ENCODE data around the gene NR3C1. TPM values are rescaled to one million over a fixed set of nuclear protein-coding genes. Genes with fewer than 3 reads are reported as not detected.

Gene NR3C1
- total RNA-seq, 2 donors from 2014 or later = 9.5 to 20.5 TPM

- Mint-ChIP-seq H3K4me3 (no peak overlapping the region), H3K9me3 (peaks cover 13% of the 10 kb centered on the region), H3K4me1 (peaks cover 12% of the 10 kb centered on the region), H3K36me3 (ENCODE audit: low read depth) (no peaks in the 10 kb centered on the region), H3K27ac (no peak overlapping the region), H3K27me3 (ENCODE audit: insufficient read depth) (peaks cover 5% of the 10 kb centered on the region)
- no peak overlapping the region for H3K4me3 ChIP-seq (ENCODE audit: low read length)
- no peaks in the 10 kb centered on the region for H3K9me3 ChIP-seq (ENCODE audit: control insufficient read depth, low read length)
- no peak for TF ChIP-seq CTCF (conservative IDR thresholded peaks at IDR 0.05)
- DNase-seq = no peak
- H3K4me1 ChIP-seq (ENCODE audit: control insufficient read depth, insufficient read depth, low read length) = no peaks in the 10 kb centered on the region
- no peaks in the 10 kb centered on the region for H3K27me3 ChIP-seq (ENCODE audit: control insufficient read depth, insufficient read depth, low read length, poor library complexity, severe bottlenecking)
- no peak overlapping the region for H3K27ac ChIP-seq (ENCODE audit: low read depth, low read length)
- H3K9ac ChIP-seq (ENCODE audit: extremely low read depth, low read length, poor library complexity, severe bottlenecking) = no peak overlapping the region
- H3K36me3 ChIP-seq (ENCODE audit: control insufficient read depth, insufficient read depth, low read length) = no peaks in the 10 kb centered on the region
Measured at GRCh38 chr5:143416411-143416810, 12.9 kb upstream of the NR3C1 start.

- Histone ChIP-seq H3K9ac (ENCODE audit: extremely low read depth, low read length, poor library complexity, severe bottlenecking) (no peak overlapping the region), H3K27ac (ENCODE audit: low read depth, low read length) (no peak overlapping the region), H3K27me3 (ENCODE audit: control insufficient read depth, insufficient read depth, low read length, poor library complexity, severe bottlenecking) (no peaks in the 10 kb centered on the region), H3K4me3 (ENCODE audit: low read length) (no peak overlapping the region), H3K4me1 (ENCODE audit: control insufficient read depth, insufficient read depth, low read length) (no peaks in the 10 kb centered on the region), H3K9me3 (ENCODE audit: control insufficient read depth, low read length) (no peaks in the 10 kb centered on the region), H3K36me3 (ENCODE audit: control insufficient read depth, insufficient read depth, low read length) (no peaks in the 10 kb centered on the region)
- WGBS, 2 experiments (ENCODE audit: insufficient coverage in 1 of 2, insufficient read length in 1 of 2) = 94 to 100% methylated on average over 2 to 4 of the region's 4 CpGs
- peaks cover 12% of the 10 kb centered on the region for H3K4me1 Mint-ChIP-seq
- peaks cover 5% of the 10 kb centered on the region for H3K27me3 Mint-ChIP-seq (ENCODE audit: insufficient read depth)
- no peaks in the 10 kb centered on the region for H3K9me3 Mint-ChIP-seq
- no peak overlapping the region for H3K27ac Mint-ChIP-seq
- TF ChIP-seq CTCF (conservative IDR thresholded peaks at IDR 0.05) = no peak
- H3K36me3 Mint-ChIP-seq (ENCODE audit: low read depth) = no peaks in the 10 kb centered on the region
- no peak overlapping the region for H3K4me3 Mint-ChIP-seq
- no peak for DNase-seq
Measured at GRCh38 chr5:143413958-143414669, 10.6 kb upstream of the NR3C1 start.

GRCh38 chr5:143412661-143413342 lies 9.3 kb upstream of the NR3C1 start:
- Mint-ChIP-seq H3K9me3 (no peaks in the 10 kb centered on the region), H3K36me3 (ENCODE audit: low read depth) (no peaks in the 10 kb centered on the region), H3K27ac (no peak overlapping the region), H3K4me1 (peaks cover 12% of the 10 kb centered on the region), H3K27me3 (ENCODE audit: insufficient read depth) (no peaks in the 10 kb centered on the region), H3K4me3 (no peak overlapping the region)
- no peaks in the 10 kb centered on the region for H3K27me3 ChIP-seq (ENCODE audit: control insufficient read depth, insufficient read depth, low read length, poor library complexity, severe bottlenecking)
- H3K9ac ChIP-seq (ENCODE audit: extremely low read depth, low read length, poor library complexity, severe bottlenecking) = no peak overlapping the region
- no peak overlapping the region for H3K27ac ChIP-seq (ENCODE audit: low read depth, low read length)
- no peaks in the 10 kb centered on the region for H3K9me3 ChIP-seq (ENCODE audit: control insufficient read depth, low read length)
- 92 to 100% methylated on average over 1 to 2 of the region's 2 CpGs for WGBS, 2 experiments (ENCODE audit: insufficient coverage in 1 of 2, insufficient read length in 1 of 2)
- no peaks in the 10 kb centered on the region for H3K36me3 ChIP-seq (ENCODE audit: control insufficient read depth, insufficient read depth, low read length)
- H3K4me3 ChIP-seq (ENCODE audit: low read length) = no peak overlapping the region
- TF ChIP-seq CTCF (conservative IDR thresholded peaks at IDR 0.05) = no peak
- H3K4me1 ChIP-seq (ENCODE audit: control insufficient read depth, insufficient read depth, low read length) = no peaks in the 10 kb centered on the region
- no peak for DNase-seq

Data from endodermal cell (in vitro differentiated cells).